Middle frontal gyrus (tissue), 1 donor: ENCODE results near the gene MAGEB4.
"Not testable (repeated sequence)": the region's sequence is repeated elsewhere in the genome, so short reads cannot be mapped to it uniquely, and the experiment has no call there.

Experiments used
- DNase-seq: peaks from one replicate; pipeline ENCODE4 v3.0.0-alpha.2; 2015; ENCODE audit warnings: low spot score; ENCODE audit errors: extremely low spot score

MAGEB4 gene

GRCh38 chrX:30241724-30242415 is at the start of gene MAGEB4:
TSS of gene MAGEB4 (plus strand) at chrX:30242000. CDS start at chrX:30242136, 136 bp downstream.
- DNase-seq: no peak

- not testable (repeated sequence) for DNase-seq
Measured at GRCh38 chrX:30193910-30194309, 47.9 kb upstream of the MAGEB4 start.

GRCh38 chrX:30196322-30196721 is 45.5 kb upstream of the MAGEB4 start:
- DNase-seq: no peak

- DNase-seq: no peak
Measured at GRCh38 chrX:30212172-30212571, 29.6 kb upstream of the MAGEB4 start.

- DNase-seq: no peak
Measured at GRCh38 chrX:30215357-30215843, 26.4 kb upstream of the MAGEB4 start, which contains the start of gene MAGEB2. TSS of gene MAGEB2 (plus strand) at chrX:30215563. CDS start at chrX:30218581, 3,018 bp downstream.

GRCh38 chrX:30217465-30217864 is 24.3 kb upstream of the MAGEB4 start:
- DNase-seq: no peak

GRCh38 chrX:30219372-30219771 is 22.4 kb upstream of the MAGEB4 start:
- no peak for DNase-seq

GRCh38 chrX:30220661-30221060 is 21.1 kb upstream of the MAGEB4 start:
- DNase-seq: no peak

GRCh38 chrX:30224536-30224935 is 17.3 kb upstream of the MAGEB4 start:
- DNase-seq: no peak

GRCh38 chrX:30228526-30228925 is 13.3 kb upstream of the MAGEB4 start:
- DNase-seq: no peak

GRCh38 chrX:30230395-30230794 is 11.4 kb upstream of the MAGEB4 start, which contains the start of gene MAGEB3:
TSS of gene MAGEB3 (plus strand) at chrX:30230657. CDS start at chrX:30235925, 5,268 bp downstream.
- DNase-seq: no peak

GRCh38 chrX:30246769-30247489 is 5.1 kb downstream of the MAGEB4 start, which contains the start of gene MAGEB1:
TSS of gene MAGEB1 (plus strand) at chrX:30247146. CDS start at chrX:30250494, 3,348 bp downstream.
- no peak for DNase-seq

GRCh38 chrX:30248854-30249253 is 7.1 kb downstream of the MAGEB4 start:
- DNase-seq: no peak

- no peak for DNase-seq
Measured at GRCh38 chrX:30253257-30253656, 11.5 kb downstream of the MAGEB4 start.

GRCh38 chrX:30259927-30260326 is 18.1 kb downstream of the MAGEB4 start:
- DNase-seq: no peak

GRCh38 chrX:30261012-30261411 is 19.2 kb downstream of the MAGEB4 start:
- no peak for DNase-seq

- DNase-seq: no peak
Measured at GRCh38 chrX:30262763-30263162, 21.0 kb downstream of the MAGEB4 start.

- DNase-seq: no peak
Measured at GRCh38 chrX:30270639-30271038, 28.8 kb downstream of the MAGEB4 start.

GRCh38 chrX:30275498-30275897 is 33.7 kb downstream of the MAGEB4 start:
- DNase-seq: no peak

GRCh38 chrX:30278365-30278764 is 36.6 kb downstream of the MAGEB4 start:
- DNase-seq: no peak

GRCh38 chrX:30280428-30280827 is 38.6 kb downstream of the MAGEB4 start:
- no peak for DNase-seq

GRCh38 chrX:30282527-30282926 is 40.7 kb downstream of the MAGEB4 start:
- DNase-seq: no peak
